Naive B cell (primary cell): ENCODE measurements around the gene CYB561. TPM values are rescaled to one million over a fixed set of nuclear protein-coding genes. Genes with fewer than 3 reads are reported as not detected.
A peak's percentile ranks its signal among the peaks of the same experiment; 100 is the strongest.

Source experiments
- ATAC-seq, 2 donors: fragments of 150-1000 bp; cut with Tn5 transposase; 2 replicates each; pipeline ENCODE4 v1.10.0; 2021; ENCODE audit warnings: low read depth in 2 of 2, mild to moderate bottlenecking in 2 of 2, moderate library complexity in 2 of 2
- DNase-seq: peaks from one replicate; pipeline ENCODE4 v3.0.0; 2022
- H3K27ac Mint-ChIP-seq, 6 donors: one replicate each; pipeline ENCODE4 v1.8.0; 2020 to 2022; ENCODE audit warnings: mild to moderate bottlenecking in 6 of 6, mixed read lengths in 6 of 6, moderate library complexity in 5 of 6, inconsistent platforms in 2 of 6
- H3K27me3 Mint-ChIP-seq, 3 donors: one replicate each; pipeline ENCODE4 v1.8.0; 2021 to 2022; ENCODE audit warnings: mixed read lengths in 3 of 3, mild to moderate bottlenecking in 1 of 3
- H3K36me3 Mint-ChIP-seq, 2 donors: one replicate each; pipeline ENCODE4 v1.8.0; 2020 to 2022; ENCODE audit warnings: mixed read lengths in 2 of 2, inconsistent platforms in 1 of 2, mild to moderate bottlenecking in 1 of 2
- H3K4me1 Mint-ChIP-seq, 3 donors: one replicate each; pipeline ENCODE4 v1.8.0; 2020 to 2022; ENCODE audit warnings: mixed read lengths in 3 of 3, inconsistent platforms in 1 of 3, mild to moderate bottlenecking in 1 of 3, moderate library complexity in 1 of 3
- H3K4me3 Mint-ChIP-seq, 8 donors: one replicate each; pipeline ENCODE4 v1.8.0; 2020 to 2022; ENCODE audit warnings: mild to moderate bottlenecking in 8 of 8, mixed read lengths in 8 of 8, moderate library complexity in 8 of 8, inconsistent platforms in 2 of 8
- H3K9me3 Mint-ChIP-seq, 7 donors: one replicate each; pipeline ENCODE4 v1.8.0; 2020 to 2022; ENCODE audit warnings: mixed read lengths in 7 of 7, mild to moderate bottlenecking in 5 of 7, inconsistent platforms in 2 of 7, moderate library complexity in 1 of 7
- polyA plus RNA-seq, 6 donors: library from polyadenylated mRNA; unstranded; fragments of 300-500 nt; fragmentation: Illumina TruSeq; gene quantifications; one replicate each; pipeline ENCODE4 v1.2.3, GENCODE V29; 2021; ENCODE audit warnings: low read depth in 6 of 6

CYB561 gene
- polyA plus RNA-seq, 6 donors from 2014 or later, result 0.66 to 3.4 (median 1.6) TPM; not detected in 1

DNA sequence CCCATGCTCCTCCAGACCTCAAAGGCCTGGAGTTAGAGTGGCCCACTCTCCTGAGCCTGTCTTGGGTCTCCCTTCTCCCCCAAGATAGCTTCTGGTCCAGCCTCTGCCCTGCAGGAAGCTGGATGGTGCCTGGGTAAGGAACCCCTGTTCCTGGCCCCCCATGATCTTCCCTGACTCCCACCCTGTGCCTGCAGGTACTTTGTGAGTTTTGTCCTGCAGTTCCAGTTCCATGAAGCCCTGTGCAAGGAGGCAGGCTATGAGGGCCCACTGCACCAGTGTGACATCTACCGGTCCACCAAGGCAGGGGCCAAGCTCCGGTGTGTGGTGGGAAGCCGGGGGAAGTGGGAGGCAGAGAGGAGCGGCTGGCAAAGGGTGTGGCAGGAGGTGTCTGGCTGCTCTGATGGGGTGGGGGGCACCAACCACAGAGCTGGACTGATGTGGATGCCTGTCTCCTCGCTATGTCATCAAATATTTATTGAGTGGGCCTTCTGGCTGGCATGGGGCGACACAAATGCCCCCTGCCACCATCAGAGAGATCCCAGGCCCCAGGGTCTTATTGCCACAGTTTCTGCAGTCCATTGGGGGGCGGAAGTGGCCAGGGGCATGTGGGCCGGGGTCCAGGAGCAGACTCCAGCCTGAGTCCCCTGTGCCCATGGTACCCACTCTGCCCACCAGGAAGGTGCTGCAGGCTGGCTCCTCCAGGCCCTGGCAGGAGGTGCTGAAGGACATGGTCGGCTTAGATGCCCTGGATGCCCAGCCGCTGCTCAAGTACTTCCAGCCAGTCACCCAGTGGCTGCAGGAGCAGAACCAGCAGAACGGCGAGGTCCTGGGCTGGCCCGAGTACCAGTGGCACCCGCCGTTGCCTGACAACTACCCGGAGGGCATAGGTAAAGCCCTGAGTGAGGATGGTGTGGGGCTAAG, 37.8 kb upstream of the CYB561 start:
- no peaks in the 10 kb centered on the region for H3K36me3 Mint-ChIP-seq
- H3K27me3 Mint-ChIP-seq, result peaks cover 10 to 36% (median 22%) of the 10 kb centered on the region in 3 donors
- ATAC-seq, result no peak

DNA sequence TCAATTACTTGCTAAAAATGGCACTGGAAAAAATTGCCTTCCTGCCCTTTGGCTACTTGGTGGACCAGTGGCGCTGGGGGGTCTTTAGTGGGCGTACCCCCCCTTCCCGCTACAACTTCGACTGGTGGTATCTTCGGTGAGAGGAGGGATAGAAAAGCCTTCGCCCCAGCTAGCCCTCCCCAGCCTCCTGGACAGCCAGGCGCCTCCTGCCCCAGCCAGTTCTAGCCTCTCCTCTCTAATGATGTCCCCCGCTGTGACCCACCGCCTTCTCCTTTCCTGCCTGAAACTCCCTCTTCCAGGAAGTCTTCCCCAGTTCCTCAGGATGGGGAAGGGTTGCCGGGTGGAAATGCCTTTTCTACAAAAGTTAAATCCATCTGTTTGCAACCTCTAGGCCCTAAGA, 36.9 kb upstream of the CYB561 start:
- DNase-seq, result no peak
- H3K9me3 Mint-ChIP-seq, result no peaks in the 10 kb centered on the region
- H3K27me3 Mint-ChIP-seq, result peaks cover 12 to 38% (median 28%) of the 10 kb centered on the region in 3 donors
- peak overlapping the region in 1 of 6 donors; percentile 39 for H3K27ac Mint-ChIP-seq
- no peaks in the 10 kb centered on the region for H3K36me3 Mint-ChIP-seq
- H3K4me3 Mint-ChIP-seq, result peak overlapping the region in 1 of 8 donors; percentile 50
- no peak for ATAC-seq
- peaks cover 5 to 9% (median 7%) of the 10 kb centered on the region in 3 donors for H3K4me1 Mint-ChIP-seq

More for the DNA sequence above, 37.8 kb upstream of the CYB561 start:
- Mint-ChIP-seq H3K9me3 (no peaks in the 10 kb centered on the region), H3K27ac (no peak overlapping the region), H3K4me1 (peaks cover 2 to 6% (median 5%) of the 10 kb centered on the region in 3 donors), H3K4me3 (no peak overlapping the region)
- no peak for DNase-seq

DNA sequence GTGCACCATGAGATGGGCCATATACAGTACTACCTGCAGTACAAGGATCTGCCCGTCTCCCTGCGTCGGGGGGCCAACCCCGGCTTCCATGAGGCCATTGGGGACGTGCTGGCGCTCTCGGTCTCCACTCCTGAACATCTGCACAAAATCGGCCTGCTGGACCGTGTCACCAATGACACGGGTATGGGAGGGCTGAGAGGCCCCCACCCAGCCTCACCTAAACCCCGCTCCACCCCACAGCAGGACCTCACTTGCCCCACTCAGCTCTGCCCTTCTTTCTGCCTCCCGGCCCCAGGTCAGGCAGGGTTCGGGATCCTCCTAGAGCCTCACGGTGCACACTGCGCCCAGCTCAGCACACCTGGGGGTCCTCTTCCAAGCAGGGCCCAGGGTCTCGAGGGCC, 36.4 kb upstream of the CYB561 start:
- peak overlapping the region in 1 of 8 donors; percentile 50 for H3K4me3 Mint-ChIP-seq
- ATAC-seq, result no peak
- H3K27ac Mint-ChIP-seq, result no peak overlapping the region
- H3K36me3 Mint-ChIP-seq, result no peaks in the 10 kb centered on the region
- peaks cover 11 to 14% (median 11%) of the 10 kb centered on the region in 3 donors for H3K4me1 Mint-ChIP-seq
- no peaks in the 10 kb centered on the region for H3K9me3 Mint-ChIP-seq
- peaks cover 11 to 43% (median 34%) of the 10 kb centered on the region in 3 donors for H3K27me3 Mint-ChIP-seq
- DNase-seq, result no peak

DNA sequence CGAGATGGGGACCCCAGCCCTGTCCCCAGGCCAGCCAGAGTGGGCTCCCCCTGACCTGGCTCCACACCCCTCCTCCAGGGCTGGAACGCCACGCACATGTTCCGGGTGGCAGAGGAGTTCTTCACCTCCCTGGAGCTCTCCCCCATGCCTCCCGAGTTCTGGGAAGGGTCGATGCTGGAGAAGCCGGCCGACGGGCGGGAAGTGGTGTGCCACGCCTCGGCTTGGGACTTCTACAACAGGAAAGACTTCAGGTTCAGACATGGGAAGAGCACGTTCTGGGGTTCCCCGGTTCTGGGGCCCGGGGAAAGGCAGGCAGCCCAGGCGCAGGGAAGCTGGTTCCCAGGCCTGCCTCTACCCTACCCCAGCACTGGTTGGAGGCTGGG, 35.4 kb upstream of the CYB561 start:
- H3K4me3 Mint-ChIP-seq, result no peak overlapping the region
- H3K36me3 Mint-ChIP-seq, result no peaks in the 10 kb centered on the region
- no peak for DNase-seq
- no peaks in the 10 kb centered on the region for H3K9me3 Mint-ChIP-seq
- peaks cover 13 to 16% (median 13%) of the 10 kb centered on the region in 3 donors for H3K4me1 Mint-ChIP-seq
- no peak for ATAC-seq
- no peak overlapping the region for H3K27ac Mint-ChIP-seq
- H3K27me3 Mint-ChIP-seq, result peaks cover 9 to 45% (median 36%) of the 10 kb centered on the region in 3 donors

DNA sequence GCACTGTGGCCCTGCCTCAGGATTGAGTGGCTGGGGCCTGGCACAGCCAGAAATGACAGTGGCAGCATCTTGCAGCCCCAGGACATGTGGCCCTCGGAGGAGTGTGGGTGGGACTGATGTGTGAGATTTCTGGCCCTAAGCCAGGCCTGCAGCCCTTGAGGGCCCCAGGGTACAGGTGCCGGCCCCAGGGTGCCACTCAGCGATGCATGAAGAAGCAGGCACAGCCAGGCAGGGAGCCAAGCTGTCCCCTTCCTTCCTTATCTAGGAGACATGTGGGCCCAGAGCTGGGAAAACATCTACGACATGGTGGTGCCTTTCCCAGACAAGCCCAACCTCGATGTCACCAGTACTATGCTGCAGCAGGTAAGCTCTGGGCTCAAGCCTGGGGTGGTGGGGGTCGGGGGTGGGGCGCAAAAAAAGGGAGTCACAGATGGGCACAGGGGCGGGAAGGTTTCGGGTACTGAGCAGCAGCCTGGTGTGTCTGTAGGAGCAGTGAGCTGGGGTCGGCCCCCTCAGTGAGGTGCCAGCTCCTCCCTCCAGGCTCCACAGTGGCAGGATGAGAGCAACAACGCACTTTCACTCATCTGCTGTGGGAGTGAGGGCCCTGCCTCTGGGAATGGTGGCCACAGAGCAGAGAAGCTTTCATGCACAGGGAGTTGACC, 34.9 kb upstream of the CYB561 start:
- Mint-ChIP-seq H3K4me3 (no peak overlapping the region), H3K4me1 (peaks cover 11 to 18% (median 13%) of the 10 kb centered on the region in 3 donors), H3K36me3 (no peaks in the 10 kb centered on the region), H3K27me3 (peaks cover 6 to 47% (median 37%) of the 10 kb centered on the region in 3 donors), H3K9me3 (no peaks in the 10 kb centered on the region), H3K27ac (peak overlapping the region in 1 of 6 donors; percentile 11)
- ATAC-seq, result no peak
- DNase-seq, result no peak

DNA sequence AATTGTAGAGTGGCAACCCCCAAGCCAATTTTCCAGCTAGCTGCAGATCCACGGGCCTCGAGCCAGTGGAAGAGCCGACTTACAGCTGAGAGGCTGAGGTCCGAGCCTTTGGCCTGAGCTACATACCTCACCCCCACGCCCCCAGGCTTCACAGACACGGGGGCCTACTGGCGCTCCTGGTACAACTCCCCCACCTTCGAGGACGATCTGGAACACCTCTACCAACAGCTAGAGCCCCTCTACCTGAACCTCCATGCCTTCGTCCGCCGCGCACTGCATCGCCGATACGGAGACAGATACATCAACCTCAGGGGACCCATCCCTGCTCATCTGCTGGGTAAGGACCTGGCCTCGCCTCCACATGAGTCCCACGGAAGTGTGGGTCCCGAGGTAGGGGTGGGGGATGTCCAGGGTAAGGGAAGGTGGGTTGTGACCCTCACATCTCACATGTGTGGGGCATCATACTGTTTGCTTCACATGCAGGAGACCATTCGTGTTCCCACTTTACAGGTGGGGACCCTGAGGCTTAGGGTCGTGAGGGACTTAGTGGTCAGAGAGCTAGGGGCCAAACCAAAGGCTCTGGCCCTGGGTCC, 34.2 kb upstream of the CYB561 start:
- H3K27me3 Mint-ChIP-seq, result peaks cover 6 to 54% (median 44%) of the 10 kb centered on the region in 3 donors
- peaks cover 13 to 22% (median 16%) of the 10 kb centered on the region in 3 donors for H3K4me1 Mint-ChIP-seq
- H3K36me3 Mint-ChIP-seq, result no peaks in the 10 kb centered on the region
- H3K4me3 Mint-ChIP-seq, result peak overlapping the region in 1 of 8 donors; percentile 35
- no peak for ATAC-seq
- H3K27ac Mint-ChIP-seq, result peak overlapping the region in 1 of 6 donors; percentile 11
- DNase-seq, result no peak
- no peaks in the 10 kb centered on the region for H3K9me3 Mint-ChIP-seq

DNA sequence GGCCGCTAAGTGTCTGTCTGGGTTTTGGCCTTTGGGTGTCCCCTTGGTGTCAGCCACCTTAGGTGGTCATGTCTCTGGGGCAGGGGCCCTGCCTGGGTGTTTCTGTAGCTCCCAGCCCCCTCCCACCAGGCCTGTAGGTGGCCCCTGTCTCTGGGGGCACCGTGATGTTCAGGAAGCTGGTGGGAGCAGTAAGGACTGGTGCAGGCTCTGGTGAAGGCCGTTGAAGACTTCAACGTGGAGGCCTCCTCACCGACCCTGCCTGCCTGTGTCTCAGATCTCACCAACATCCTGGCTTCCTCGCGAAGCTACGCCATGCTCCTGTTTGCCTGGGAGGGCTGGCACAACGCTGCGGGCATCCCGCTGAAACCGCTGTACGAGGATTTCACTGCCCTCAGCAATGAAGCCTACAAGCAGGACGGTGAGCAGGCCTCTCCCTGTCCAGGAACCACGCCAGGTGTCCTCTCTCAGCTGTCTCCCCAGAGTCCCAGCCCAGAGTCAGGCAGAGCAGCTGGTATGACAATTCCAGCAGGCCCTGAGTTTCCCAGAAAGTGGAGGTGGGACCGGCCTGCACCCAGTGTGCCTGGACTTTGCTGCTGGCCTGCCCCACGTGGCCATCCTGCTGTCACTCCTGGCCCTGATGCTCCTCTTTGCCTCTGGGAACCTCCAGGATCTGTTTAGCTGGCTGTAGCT, 33.5 kb upstream of the CYB561 start:
- peaks cover 13 to 22% (median 20%) of the 10 kb centered on the region in 3 donors for H3K4me1 Mint-ChIP-seq
- no peak overlapping the region for H3K27ac Mint-ChIP-seq
- H3K36me3 Mint-ChIP-seq, result no peaks in the 10 kb centered on the region
- no peaks in the 10 kb centered on the region for H3K9me3 Mint-ChIP-seq
- ATAC-seq (no peak), DNase-seq (no peak)
- peaks cover 12 to 60% (median 50%) of the 10 kb centered on the region in 3 donors for H3K27me3 Mint-ChIP-seq
- peak overlapping the region in 2 of 8 donors; percentile 33 to 41 for H3K4me3 Mint-ChIP-seq

DNA sequence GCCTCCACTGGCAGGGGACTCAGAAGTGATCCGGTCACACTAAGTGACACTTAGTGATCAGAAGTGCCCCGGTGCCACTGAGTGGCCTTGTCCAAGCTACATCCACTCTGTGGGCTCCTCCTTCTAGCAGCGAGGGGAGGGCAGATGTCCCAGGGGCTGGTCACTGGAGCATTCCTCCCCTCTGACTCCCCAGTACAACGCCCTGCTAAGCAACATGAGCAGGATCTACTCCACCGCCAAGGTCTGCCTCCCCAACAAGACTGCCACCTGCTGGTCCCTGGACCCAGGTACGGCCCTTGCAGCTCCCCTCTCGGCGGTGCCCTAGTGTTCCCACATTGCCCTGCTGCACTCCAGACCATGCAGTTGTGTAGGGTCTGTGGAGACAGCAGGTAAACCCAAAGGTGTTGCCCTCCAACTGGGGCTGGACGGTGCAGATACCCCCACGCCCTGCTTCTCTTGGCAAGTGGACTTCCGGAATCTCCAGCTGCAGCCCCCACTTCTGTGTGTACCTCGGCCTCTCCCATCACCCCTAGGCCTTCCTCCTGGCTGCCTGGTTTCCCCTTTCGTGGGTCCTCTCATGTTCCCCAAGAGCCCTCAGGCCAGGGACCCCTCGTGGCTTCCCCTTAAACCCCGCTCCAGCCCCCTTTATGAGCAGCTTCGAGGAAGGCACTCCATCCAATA, 32.8 kb upstream of the CYB561 start:
- Mint-ChIP-seq H3K36me3 (no peaks in the 10 kb centered on the region), H3K27ac (peak overlapping the region in 1 of 6 donors; percentile 30)
- ATAC-seq, result peak; percentile 70 to 75

DNA sequence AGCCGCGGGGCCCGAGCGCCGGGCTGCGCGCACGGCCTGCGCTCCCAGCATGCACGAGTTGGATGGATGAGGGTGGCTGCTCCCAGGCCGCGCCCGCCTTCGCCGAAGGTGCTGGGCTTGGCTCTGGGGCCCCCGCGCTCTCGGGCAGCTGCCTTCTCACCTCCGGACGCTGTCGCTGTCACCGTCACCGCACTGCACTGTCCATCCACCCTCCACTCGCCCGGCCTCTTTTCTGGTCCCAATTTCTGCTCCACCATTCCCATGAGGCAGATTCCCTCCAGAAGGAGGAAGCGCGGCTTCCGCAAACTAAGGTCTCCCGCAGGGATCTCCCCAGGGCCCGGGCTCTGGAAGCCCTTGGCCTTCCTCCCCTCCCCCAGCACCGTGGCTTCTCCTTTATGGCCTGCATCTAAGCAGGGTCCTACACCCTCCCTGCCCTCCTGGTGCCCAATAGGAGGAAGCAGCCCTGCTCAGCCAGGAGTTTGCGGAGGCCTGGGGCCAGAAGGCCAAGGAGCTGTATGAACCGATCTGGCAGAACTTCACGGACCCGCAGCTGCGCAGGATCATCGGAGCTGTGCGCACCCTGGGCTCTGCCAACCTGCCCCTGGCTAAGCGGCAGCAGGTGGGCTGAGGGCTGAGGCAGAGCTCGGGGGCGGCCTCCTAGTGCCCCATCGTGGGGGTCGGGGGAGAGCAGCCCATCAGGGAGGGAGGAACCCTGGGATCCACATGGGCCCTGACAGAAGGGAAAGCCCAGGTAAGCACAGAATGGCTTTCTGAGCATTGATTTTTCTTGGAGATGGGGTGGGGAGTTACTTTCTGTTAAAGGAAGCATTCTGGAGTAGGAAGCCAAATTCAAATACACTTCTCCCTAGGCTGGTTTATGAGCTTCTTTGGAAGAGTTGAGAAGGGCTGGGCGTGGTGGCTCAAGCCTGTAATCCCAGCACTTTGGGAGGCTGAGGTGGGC, 31.7 kb upstream of the CYB561 start:
- Mint-ChIP-seq H3K27me3 (peaks cover 18 to 66% (median 47%) of the 10 kb centered on the region in 3 donors), H3K4me3 (peak overlapping the region; percentile 76 to 90 (median 84)), H3K9me3 (no peaks in the 10 kb centered on the region), H3K27ac (peak overlapping the region in 3 of 6 donors; percentile 27 to 92 (median 56)), H3K36me3 (no peaks in the 10 kb centered on the region), H3K4me1 (peaks cover 13 to 22% (median 20%) of the 10 kb centered on the region in 3 donors)
- DNase-seq (no peak), ATAC-seq (peak; percentile 6 to 7)

More for the DNA sequence above, 32.8 kb upstream of the CYB561 start:
- Mint-ChIP-seq H3K4me1 (peaks cover 13 to 22% (median 20%) of the 10 kb centered on the region in 3 donors), H3K4me3 (peak overlapping the region in 6 of 8 donors; percentile 16 to 58 (median 40)), H3K27me3 (peaks cover 17 to 67% (median 55%) of the 10 kb centered on the region in 3 donors), H3K9me3 (no peaks in the 10 kb centered on the region)
- peak; percentile 58 for DNase-seq

DNA sequence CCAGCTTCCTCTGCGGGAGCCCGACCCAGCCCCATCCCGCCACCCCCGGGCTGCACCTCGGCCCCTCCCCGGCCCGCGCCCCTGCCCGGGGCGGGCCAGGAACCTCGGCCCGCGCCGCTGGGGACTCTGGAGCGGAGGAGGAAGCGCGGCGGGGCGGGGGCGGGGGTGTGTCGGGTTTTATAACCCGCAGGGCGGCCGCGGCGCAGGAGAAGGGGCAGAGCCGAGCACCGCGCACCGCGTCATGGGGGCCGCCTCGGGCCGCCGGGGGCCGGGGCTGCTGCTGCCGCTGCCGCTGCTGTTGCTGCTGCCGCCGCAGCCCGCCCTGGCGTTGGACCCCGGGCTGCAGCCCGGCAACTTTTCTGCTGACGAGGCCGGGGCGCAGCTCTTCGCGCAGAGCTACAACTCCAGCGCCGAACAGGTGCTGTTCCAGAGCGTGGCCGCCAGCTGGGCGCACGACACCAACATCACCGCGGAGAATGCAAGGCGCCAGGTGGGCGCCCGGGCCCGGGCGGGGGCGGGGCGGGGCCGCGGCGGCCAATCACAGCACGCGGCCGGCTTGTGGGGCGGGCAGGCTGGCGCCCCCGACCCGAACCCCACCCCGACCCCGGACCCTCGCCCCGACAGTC, 30.9 kb upstream of the CYB561 start, which contains the start of gene ACE:
Gene ACE, plus strand, starts transcription at position 208 of the 626 bp plus-strand sequence. Its CDS starts 34 bp downstream, at position 242.
- Mint-ChIP-seq H3K27me3 (peaks cover 23 to 61% (median 43%) of the 10 kb centered on the region in 3 donors), H3K9me3 (no peaks in the 10 kb centered on the region), H3K27ac (peak within 1 kb of the TSS in 3 of 6 donors; percentile 27 to 92 (median 56)), H3K36me3 (no peaks in the 10 kb centered on the region), H3K4me3 (peak within 1 kb of the TSS; percentile 76 to 90 (median 86)), H3K4me1 (peaks cover 13 to 22% (median 20%) of the 10 kb centered on the region in 3 donors)
- ATAC-seq, result peak; percentile 70 to 73
- peak; percentile 30 for DNase-seq

DNA sequence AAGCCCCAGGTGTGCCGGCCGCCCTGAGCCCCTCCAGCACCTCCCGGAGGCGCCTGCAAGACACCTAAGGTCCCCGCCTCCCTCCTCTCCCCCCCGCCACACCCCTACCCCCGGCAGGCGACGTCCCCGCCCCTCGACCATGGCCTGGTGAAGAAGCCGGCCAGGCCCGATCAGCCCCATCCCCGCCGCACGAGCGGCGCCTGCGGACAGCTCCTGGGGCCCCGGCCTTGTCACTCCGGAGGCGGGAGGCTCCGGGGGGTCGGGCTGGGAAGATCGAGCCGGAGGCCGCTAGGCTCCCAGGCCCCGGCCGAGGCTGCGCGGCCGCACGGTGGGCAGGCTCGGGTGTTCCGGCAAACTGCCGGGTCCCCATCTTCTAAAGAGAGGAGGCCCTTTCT, 30.4 kb upstream of the CYB561 start:
- no peak for DNase-seq
- Mint-ChIP-seq H3K27ac (no peak overlapping the region), H3K27me3 (peaks cover 28 to 61% (median 43%) of the 10 kb centered on the region in 3 donors), H3K4me1 (peaks cover 13 to 22% (median 20%) of the 10 kb centered on the region in 3 donors), H3K4me3 (peak overlapping the region; percentile 44 to 89 (median 70)), H3K9me3 (no peaks in the 10 kb centered on the region), H3K36me3 (no peaks in the 10 kb centered on the region)
- peak; percentile 8 to 12 for ATAC-seq
